Subcutaneous abdominal adipose tissue (tissue), 5 donors: ENCODE measurements around the gene ROBO2.

ENCODE experiments used
- H3K27ac ChIP-seq: one replicate; pipeline ENCODE4 v1.7.0; 2013; ENCODE audit warnings: low read depth, mild to moderate bottlenecking, inconsistent platforms, low read length, moderate library complexity
- H3K27me3 ChIP-seq, 5 donors: one replicate each; pipeline ENCODE4 v1.7.0; 2013; ENCODE audit warnings: low read length in 5 of 5, inconsistent platforms in 1 of 5; ENCODE audit not compliant: control insufficient read depth in 5 of 5, insufficient read depth in 4 of 5
- H3K36me3 ChIP-seq, 5 donors: one replicate each; pipeline ENCODE4 v1.7.0; 2013; ENCODE audit warnings: low read length in 5 of 5; ENCODE audit not compliant: control insufficient read depth in 5 of 5, insufficient read depth in 5 of 5
- H3K4me1 ChIP-seq, 5 donors: one replicate each; pipeline ENCODE4 v1.7.0; 2013; ENCODE audit warnings: low read length in 5 of 5, mild to moderate bottlenecking in 3 of 5, moderate library complexity in 1 of 5; ENCODE audit not compliant: control insufficient read depth in 5 of 5, insufficient read depth in 5 of 5
- H3K4me3 ChIP-seq, 5 donors: one replicate each; pipeline ENCODE4 v1.7.0; 2013; ENCODE audit warnings: low read length in 5 of 5, low read depth in 1 of 5
- H3K9ac ChIP-seq, 5 donors: one replicate each; pipeline ENCODE4 v1.7.0; 2013; ENCODE audit warnings: low read length in 5 of 5, mild to moderate bottlenecking in 4 of 5, moderate library complexity in 3 of 5
- H3K9me3 ChIP-seq, 5 donors: one replicate each; pipeline ENCODE4 v1.7.0; 2013; ENCODE audit warnings: low read length in 5 of 5; ENCODE audit not compliant: control insufficient read depth in 5 of 5
- donor health status: healthy.
- donor health status: healthy.
- donor health status: healthy.
- donor health status: healthy.
- donor health status: healthy.

Gene ROBO2

DNA sequence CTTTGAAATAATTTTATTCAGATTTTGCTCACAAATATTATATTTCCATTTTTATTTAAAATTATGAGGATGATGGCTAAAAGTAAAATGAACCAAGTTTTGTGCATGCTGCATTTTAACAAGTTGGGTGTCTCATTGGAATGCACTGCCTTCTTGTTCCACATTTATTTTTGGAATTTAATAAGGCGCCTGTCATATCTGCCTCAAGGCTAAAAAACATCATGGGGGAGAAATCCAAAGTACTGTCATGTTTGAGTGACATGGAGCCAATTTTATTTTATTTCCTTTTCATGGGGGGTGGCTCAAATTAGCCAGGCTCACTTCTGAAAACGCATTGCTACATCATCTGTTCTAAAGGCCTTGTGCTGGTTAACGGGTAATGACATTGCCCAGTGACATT, 205.1 kb downstream of the ROBO2 start:
- no peak overlapping the region for H3K27ac ChIP-seq
- no peaks in the 10 kb centered on the region for H3K9me3 ChIP-seq
- H3K4me1 ChIP-seq = no peaks in the 10 kb centered on the region
- no peak overlapping the region for H3K9ac ChIP-seq
- no peaks in the 10 kb centered on the region for H3K36me3 ChIP-seq
- H3K27me3 ChIP-seq = no peaks in the 10 kb centered on the region
- H3K4me3 ChIP-seq = no peak overlapping the region

DNA sequence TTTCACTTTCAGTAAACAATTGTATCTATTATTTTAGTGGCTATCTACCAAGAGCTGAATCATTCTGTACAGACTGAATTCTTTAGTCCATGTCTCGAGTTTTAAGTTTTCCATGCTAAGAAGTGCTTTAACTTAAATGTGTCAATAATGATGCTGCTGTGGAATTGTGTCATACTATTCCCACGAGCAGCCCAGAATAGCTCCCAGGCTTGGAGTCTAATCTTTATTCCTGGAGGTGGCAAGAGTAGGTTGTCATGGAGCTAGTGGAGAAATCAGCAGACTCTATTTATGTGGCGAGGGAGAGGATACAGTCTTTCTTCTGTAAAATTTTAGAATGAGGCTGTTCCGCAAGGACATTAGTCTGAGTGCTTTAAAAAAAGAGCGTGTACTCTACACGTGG, 207.2 kb downstream of the ROBO2 start:
- Histone ChIP-seq H3K9ac (no peak overlapping the region), H3K9me3 (no peaks in the 10 kb centered on the region), H3K27me3 (no peaks in the 10 kb centered on the region), H3K4me3 (no peak overlapping the region), H3K36me3 (no peaks in the 10 kb centered on the region), H3K27ac (no peak overlapping the region), H3K4me1 (no peaks in the 10 kb centered on the region)

DNA sequence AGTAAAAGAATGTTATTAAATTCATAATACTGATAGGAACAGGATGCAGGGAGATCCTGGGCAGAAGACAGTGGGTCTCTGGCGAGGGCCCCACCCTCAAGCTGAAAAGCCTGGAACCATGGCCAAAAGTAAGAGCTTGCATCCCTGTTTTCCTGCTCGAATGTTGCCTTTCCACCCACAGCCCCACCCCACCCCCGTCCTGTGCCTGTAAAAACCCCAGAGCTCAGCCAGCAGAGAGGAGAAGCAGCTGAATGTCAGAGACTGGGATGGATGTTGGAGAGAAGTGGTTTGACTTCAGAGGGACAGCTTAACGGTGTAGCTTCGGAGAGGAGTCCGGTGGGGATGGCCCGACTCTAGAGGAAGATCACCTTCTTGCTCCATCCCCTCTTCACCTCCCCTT, 207.9 kb downstream of the ROBO2 start:
- no peak overlapping the region for H3K27ac ChIP-seq
- no peaks in the 10 kb centered on the region for H3K9me3 ChIP-seq
- no peaks in the 10 kb centered on the region for H3K36me3 ChIP-seq
- H3K9ac ChIP-seq = no peak overlapping the region
- H3K27me3 ChIP-seq = no peaks in the 10 kb centered on the region
- no peaks in the 10 kb centered on the region for H3K4me1 ChIP-seq
- no peak overlapping the region for H3K4me3 ChIP-seq

DNA sequence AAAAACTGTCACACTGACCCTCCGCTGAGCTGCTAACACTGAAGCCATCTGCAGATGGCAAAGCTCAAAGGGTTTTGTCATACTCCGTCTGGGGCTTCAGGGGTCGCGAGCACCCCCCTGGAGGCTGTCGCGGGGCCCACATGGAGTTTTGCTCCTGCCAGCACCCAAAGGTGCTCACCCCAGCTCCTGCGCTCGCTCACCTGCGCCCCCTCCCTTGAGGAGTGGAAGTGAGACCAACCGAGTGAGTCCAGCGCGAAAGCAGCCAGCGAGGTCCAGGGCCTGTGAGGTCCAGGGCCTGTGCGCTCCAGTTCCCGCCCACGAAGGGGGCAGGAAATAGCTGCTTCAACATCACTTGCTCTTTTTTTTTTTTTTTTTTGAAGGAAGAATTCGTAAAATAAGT, 208.5 kb downstream of the ROBO2 start:
- Histone ChIP-seq H3K4me3 (no peak overlapping the region), H3K36me3 (no peaks in the 10 kb centered on the region), H3K4me1 (no peaks in the 10 kb centered on the region), H3K9ac (no peak overlapping the region), H3K9me3 (no peaks in the 10 kb centered on the region), H3K27ac (no peak overlapping the region), H3K27me3 (no peaks in the 10 kb centered on the region)

DNA sequence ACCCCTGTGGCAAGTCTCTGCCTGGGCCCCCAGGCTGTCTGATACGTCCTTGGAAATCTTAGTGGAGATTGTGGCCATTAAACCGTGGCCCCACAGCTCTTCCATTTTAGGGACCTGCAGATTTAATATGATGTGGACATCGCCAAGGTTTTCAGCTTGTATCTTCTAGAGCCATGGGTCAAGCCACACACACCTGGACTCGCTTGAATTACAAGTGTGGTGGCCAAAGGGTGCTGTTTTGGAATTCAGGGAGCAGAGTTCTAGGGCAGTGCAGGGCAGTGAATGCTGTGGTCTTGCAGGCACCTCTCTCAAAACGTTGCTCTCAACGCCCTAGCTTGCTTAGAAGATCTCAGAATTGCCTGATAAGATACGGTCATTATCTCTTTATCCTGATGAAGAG, 211.2 kb downstream of the ROBO2 start:
- H3K4me1 ChIP-seq = peaks cover 0 to 3% (median 0%) of the 10 kb centered on the region in 5 donors
- no peaks in the 10 kb centered on the region for H3K9me3 ChIP-seq
- no peak overlapping the region for H3K27ac ChIP-seq
- no peak overlapping the region for H3K9ac ChIP-seq
- no peaks in the 10 kb centered on the region for H3K36me3 ChIP-seq
- H3K4me3 ChIP-seq = no peak overlapping the region
- H3K27me3 ChIP-seq = no peaks in the 10 kb centered on the region

DNA sequence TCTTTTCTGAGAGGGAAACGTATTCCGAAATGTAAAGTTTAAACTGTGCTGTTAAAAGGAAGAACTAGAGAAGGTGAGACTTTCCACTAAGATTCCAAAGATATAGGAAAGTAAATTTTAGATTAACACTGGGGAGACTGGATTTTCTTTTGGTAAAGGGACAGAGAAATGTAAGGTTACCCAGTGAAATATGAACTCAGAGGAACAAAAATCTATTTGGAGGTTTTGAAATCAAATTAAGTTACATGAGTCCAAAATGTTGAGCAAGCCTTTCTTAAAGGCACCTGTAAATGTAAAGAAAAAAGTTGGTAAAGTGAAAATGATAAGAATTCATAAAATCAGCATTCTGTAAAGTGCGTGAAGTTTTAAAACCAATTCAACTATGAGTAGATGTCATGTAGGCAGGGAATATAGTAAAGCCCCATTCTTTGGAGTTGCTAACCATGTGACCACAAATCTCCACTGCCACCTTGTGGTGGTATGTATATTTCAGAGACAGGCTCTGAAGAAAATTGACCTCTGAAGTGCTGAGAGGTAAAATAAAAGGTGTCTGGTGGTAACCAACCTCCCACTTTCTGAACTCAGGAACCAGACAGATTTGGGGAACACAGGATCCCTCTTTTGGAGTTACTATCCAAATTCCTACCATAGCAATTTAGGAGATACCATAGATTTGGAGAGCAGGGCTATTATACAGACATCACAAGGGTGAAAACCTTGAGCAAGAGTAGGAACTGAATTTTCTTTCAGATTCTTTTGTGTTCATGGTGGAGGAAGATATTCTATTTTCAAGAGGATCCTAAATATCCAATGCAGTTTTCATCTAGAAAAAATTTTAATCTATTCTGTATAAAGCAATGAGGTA, 215.3 kb downstream of the ROBO2 start:
- no peak overlapping the region for H3K9ac ChIP-seq

DNA sequence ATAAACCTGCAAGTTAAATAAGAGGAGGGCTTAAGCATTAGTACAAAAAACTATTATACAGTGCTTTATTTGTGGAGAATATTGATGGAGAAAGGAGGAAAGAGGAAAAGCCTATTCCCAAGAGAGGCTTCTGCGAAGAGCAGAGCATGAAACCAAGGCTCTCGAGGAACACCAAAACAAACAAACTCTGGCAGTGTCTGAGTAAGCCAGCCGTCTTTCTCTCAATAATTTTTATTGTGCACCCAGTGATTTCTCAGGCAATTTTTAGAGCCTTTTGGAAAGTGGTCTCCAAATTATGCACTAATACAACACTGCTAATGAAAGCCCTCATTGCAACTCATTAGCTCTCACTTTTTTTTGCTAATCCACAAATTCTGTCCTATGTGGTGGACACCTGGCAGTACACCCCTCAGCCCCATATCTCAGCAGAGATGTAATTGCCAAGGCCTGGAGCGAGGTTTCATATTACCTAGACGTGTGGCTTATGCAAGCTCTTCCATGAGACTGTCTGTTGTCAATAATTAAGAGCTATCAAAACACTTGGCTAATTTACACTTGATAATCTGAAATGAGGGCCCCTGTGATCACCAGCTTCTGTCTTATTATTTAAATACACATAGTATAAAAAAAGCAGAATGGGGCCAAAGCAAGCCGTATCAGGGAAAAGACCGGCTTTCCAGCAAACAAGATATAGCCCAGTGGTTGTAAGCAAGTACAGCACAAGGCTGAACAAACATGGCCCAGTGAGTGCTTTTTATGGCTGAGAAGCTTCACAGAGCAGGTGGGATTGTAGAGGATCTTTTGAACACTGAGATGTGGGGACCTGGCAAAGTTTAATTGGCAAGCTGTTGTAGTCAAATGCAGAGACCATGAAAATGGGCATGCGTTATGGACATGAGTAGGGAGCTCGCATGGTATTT, 216.9 kb downstream of the ROBO2 start:
- Histone ChIP-seq H3K4me1 (peaks cover 0 to 3% (median 0%) of the 10 kb centered on the region in 5 donors), H3K27ac (no peak overlapping the region)

More for the DNA sequence above, 215.3 kb downstream of the ROBO2 start:
- H3K36me3 ChIP-seq = no peaks in the 10 kb centered on the region
- H3K4me3 ChIP-seq = no peak overlapping the region
- no peak overlapping the region for H3K27ac ChIP-seq
- no peaks in the 10 kb centered on the region for H3K27me3 ChIP-seq
- H3K4me1 ChIP-seq = peaks cover 0 to 3% (median 0%) of the 10 kb centered on the region in 5 donors
- no peaks in the 10 kb centered on the region for H3K9me3 ChIP-seq

DNA sequence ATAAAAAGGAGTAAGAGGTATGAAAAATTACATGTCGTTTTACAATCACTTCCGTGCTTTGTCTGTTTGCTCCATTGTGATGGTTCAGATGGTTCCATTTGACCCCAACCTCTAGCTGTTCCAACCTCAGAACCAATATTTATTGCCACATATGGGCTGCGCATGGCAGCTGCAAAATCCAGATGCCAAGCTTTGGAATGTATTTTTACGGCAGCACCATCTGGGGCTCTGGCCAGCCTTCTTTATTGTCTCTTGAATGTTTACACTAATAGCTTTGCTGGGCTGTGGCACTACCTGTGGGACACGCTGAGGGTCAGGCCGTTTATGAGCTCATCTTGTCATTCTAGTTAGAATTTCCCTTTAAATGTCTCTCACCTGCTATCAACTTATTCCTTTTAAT, 219.8 kb downstream of the ROBO2 start:
- H3K36me3 ChIP-seq = no peaks in the 10 kb centered on the region
- H3K9ac ChIP-seq = no peak overlapping the region
- H3K4me3 ChIP-seq = no peak overlapping the region
- H3K4me1 ChIP-seq = peaks cover 0 to 3% (median 0%) of the 10 kb centered on the region in 5 donors
- no peaks in the 10 kb centered on the region for H3K9me3 ChIP-seq
- H3K27ac ChIP-seq = no peak overlapping the region
- no peaks in the 10 kb centered on the region for H3K27me3 ChIP-seq

More for the DNA sequence above, 216.9 kb downstream of the ROBO2 start:
- H3K4me3 ChIP-seq = no peak overlapping the region
- no peaks in the 10 kb centered on the region for H3K9me3 ChIP-seq
- no peaks in the 10 kb centered on the region for H3K36me3 ChIP-seq
- no peak overlapping the region for H3K9ac ChIP-seq
- no peaks in the 10 kb centered on the region for H3K27me3 ChIP-seq

DNA sequence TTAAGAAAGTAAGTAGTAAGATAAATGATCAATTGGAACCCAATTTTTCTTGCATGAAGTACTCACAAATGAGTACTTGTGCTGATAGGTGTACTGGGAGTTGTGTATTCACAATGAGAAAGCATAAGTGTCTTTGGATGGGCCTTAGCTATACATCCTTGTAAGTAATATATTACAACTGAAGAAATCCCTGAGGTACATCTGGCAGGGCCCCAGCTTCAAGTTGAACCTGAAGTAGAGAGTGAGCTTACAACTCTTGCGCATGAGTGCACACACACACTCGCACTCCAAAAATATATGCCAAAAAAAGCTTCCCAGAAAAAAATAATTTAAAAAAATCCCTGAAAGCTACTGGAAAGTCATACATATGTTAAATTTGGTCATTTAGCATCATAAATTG, 222.5 kb downstream of the ROBO2 start:
- H3K36me3 ChIP-seq = no peaks in the 10 kb centered on the region
- no peak overlapping the region for H3K4me3 ChIP-seq

DNA sequence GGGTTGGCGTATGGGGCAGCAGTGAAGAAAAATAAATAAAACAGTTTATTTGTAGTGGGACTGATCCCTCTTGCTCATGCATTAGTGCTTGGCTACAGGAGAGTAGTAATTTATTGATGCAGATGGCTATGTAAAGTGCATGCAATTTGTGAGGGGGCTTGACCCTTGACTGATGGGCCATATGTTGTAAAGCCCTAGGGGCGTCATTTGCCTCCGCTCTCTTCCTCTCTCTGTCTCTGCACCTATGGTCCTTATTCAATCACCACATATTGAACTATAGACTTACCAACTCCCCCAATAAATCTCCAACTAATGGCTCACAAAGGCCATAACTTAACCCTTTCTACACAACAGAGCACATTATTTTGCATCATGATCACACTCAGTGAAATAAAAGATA, 227.7 kb downstream of the ROBO2 start:
- no peaks in the 10 kb centered on the region for H3K36me3 ChIP-seq
- H3K4me3 ChIP-seq = no peak overlapping the region
- no peaks in the 10 kb centered on the region for H3K4me1 ChIP-seq
- H3K27ac ChIP-seq = no peak overlapping the region
- H3K27me3 ChIP-seq = no peaks in the 10 kb centered on the region
- H3K9me3 ChIP-seq = no peaks in the 10 kb centered on the region
- H3K9ac ChIP-seq = no peak overlapping the region

More for the DNA sequence above, 222.5 kb downstream of the ROBO2 start:
- Histone ChIP-seq H3K27me3 (no peaks in the 10 kb centered on the region), H3K9me3 (no peaks in the 10 kb centered on the region), H3K9ac (no peak overlapping the region), H3K27ac (no peak overlapping the region), H3K4me1 (no peaks in the 10 kb centered on the region)
